Measurements from ENCODE around the gene TMEM242.

The TMEM242 gene

GRCh38 chr6:157265186-157265585, 58.1 kb downstream of the TMEM242 start:
- TF ChIP-seq OSR1 (CRISPR knock-in tag; IDR thresholded peaks at IDR 0.05) (no peak), ESRRG (CRISPR knock-in tag; IDR thresholded peaks at IDR 0.05) (no peak), ZC3H10 (CRISPR knock-in tag; IDR thresholded peaks at IDR 0.05) (no peak)
- TF ChIP-seq, protein P1, sequence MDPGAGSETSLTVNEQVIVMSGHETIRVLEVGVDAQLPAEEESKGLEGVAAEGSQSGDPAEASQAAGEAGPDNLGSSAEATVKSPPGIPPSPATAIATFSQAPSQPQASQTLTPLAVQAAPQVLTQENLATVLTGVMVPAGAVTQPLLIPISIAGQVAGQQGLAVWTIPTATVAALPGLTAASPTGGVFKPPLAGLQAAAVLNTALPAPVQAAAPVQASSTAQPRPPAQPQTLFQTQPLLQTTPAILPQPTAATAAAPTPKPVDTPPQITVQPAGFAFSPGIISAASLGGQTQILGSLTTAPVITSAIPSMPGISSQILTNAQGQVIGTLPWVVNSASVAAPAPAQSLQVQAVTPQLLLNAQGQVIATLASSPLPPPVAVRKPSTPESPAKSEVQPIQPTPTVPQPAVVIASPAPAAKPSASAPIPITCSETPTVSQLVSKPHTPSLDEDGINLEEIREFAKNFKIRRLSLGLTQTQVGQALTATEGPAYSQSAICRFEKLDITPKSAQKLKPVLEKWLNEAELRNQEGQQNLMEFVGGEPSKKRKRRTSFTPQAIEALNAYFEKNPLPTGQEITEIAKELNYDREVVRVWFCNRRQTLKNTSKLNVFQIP (CRISPR knock-in tag; IDR thresholded peaks at IDR 0.05; ENCODE audit: borderline replicate concordance, low read depth): no peak
- TF ChIP-seq, protein P2, sequence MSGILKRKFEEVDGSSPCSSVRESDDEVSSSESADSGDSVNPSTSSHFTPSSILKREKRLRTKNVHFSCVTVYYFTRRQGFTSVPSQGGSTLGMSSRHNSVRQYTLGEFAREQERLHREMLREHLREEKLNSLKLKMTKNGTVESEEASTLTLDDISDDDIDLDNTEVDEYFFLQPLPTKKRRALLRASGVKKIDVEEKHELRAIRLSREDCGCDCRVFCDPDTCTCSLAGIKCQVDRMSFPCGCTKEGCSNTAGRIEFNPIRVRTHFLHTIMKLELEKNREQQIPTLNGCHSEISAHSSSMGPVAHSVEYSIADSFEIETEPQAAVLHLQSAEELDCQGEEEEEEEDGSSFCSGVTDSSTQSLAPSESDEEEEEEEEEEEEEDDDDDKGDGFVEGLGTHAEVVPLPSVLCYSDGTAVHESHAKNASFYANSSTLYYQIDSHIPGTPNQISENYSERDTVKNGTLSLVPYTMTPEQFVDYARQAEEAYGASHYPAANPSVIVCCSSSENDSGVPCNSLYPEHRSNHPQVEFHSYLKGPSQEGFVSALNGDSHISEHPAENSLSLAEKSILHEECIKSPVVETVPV (CRISPR knock-in tag; IDR thresholded peaks at IDR 0.05): no peak
- ATAC-seq: no peak

DNA sequence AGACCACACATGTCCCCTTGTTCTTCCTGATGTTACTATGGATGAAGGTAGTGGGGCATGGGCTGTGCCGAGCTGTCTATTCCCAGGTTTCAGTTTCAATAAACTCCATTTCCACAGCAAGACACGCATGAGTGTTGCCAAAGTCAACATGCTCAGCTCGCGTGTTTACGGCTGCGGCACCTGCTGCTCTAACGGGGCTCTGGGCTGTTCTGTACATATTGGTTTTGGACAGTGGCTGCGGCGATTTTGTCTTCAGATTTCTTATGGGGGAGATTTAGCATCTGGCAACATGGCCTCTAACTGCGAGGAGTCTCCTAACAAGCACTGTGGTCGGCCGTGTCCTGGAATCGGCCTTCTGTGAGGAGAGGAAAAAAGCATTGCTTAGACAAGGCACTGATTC, 58.6 kb downstream of the TMEM242 start:
- TF ChIP-seq BACH2 (CRISPR knock-in tag; IDR thresholded peaks at IDR 0.05; ENCODE audit: borderline replicate concordance) (no peak), ZNF70 (CRISPR knock-in tag; IDR thresholded peaks at IDR 0.05) (no peak), CREB5 (CRISPR knock-in tag; IDR thresholded peaks at IDR 0.05; ENCODE audit: low read depth) (no peak), ZNF8 (CRISPR knock-in tag; IDR thresholded peaks at IDR 0.05) (no peak), ISL1 (CRISPR knock-in tag; IDR thresholded peaks at IDR 0.05) (no peak), RARB (CRISPR knock-in tag; IDR thresholded peaks at IDR 0.05) (no peak), ZNF565 (CRISPR knock-in tag; conservative IDR thresholded peaks at IDR 0.05; ENCODE audit: low read depth) (no peak), ZC3H10 (CRISPR knock-in tag; IDR thresholded peaks at IDR 0.05) (no peak), ZFP30 (CRISPR knock-in tag; IDR thresholded peaks at IDR 0.05) (no peak), PATZ1 (CRISPR knock-in tag; IDR thresholded peaks at IDR 0.05; ENCODE audit: borderline replicate concordance) (no peak), PPARA (CRISPR knock-in tag; IDR thresholded peaks at IDR 0.05; ENCODE audit: borderline replicate concordance) (no peak)
- TF ChIP-seq, protein P1 (CRISPR knock-in tag; IDR thresholded peaks at IDR 0.05; ENCODE audit: borderline replicate concordance, low read depth): no peak
- TF ChIP-seq, protein P2 (CRISPR knock-in tag; IDR thresholded peaks at IDR 0.05): no peak
- no peak for ATAC-seq

DNA sequence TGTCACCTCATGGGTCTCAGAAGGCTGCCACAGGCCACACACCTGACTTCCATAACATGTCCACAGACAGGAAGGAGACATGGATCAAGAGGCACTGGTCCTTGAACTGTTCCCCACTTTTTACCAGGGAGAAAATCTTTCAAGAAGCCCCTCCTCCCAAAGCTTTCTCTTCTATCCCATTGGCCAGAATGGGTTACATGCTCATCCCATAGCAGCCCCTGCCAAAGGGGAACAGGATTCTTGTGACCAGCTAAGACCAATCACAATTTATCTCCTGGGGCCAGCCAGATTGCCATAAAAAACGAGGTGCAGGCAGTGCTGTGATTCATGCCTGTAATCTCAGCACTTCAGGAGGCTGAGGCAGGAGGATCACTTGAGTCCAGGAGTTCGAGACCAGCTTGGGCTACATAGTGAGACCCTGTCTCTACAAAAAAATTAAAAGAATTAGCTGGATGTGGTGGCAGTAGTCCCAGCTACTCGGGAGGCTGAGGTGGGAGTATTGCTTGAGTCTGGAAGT, 59.4 kb downstream of the TMEM242 start:
- ATAC-seq: no peak
- no peak for TF ChIP-seq ARNTL (CRISPR knock-in tag; IDR thresholded peaks at IDR 0.05; ENCODE audit: borderline replicate concordance, low read depth)
- TF ChIP-seq, protein P1 (CRISPR knock-in tag; IDR thresholded peaks at IDR 0.05; ENCODE audit: borderline replicate concordance, low read depth): no peak
- no peak for TF ChIP-seq ZFP30 (CRISPR knock-in tag; IDR thresholded peaks at IDR 0.05)
- no peak for TF ChIP-seq CSDC2 (CRISPR knock-in tag; IDR thresholded peaks at IDR 0.05)
- TF ChIP-seq TSHZ2 (CRISPR knock-in tag; IDR thresholded peaks at IDR 0.05): no peak
- TF ChIP-seq ZNF565 (CRISPR knock-in tag; conservative IDR thresholded peaks at IDR 0.05; ENCODE audit: low read depth): no peak
- no peak for TF ChIP-seq ZC3H10 (CRISPR knock-in tag; IDR thresholded peaks at IDR 0.05)
- TF ChIP-seq GLIS3 (CRISPR knock-in tag; IDR thresholded peaks at IDR 0.05): no peak
- TF ChIP-seq, protein P2 (CRISPR knock-in tag; IDR thresholded peaks at IDR 0.05): no peak
- no peak for TF ChIP-seq SNAI2 (CRISPR knock-in tag; IDR thresholded peaks at IDR 0.05)
